GM19025 (cell line): ENCODE measurements around the gene IL18R1.

ENCODE experiments used
- ATAC-seq: cut with Tn5 transposase; IDR thresholded peaks from one replicate; pipeline ENCODE4 v1.9.1; 2021; ENCODE audit warnings: mild to moderate bottlenecking, low read depth, moderate library complexity; ENCODE audit not compliant: unreplicated experiment

IL18R1 gene

DNA sequence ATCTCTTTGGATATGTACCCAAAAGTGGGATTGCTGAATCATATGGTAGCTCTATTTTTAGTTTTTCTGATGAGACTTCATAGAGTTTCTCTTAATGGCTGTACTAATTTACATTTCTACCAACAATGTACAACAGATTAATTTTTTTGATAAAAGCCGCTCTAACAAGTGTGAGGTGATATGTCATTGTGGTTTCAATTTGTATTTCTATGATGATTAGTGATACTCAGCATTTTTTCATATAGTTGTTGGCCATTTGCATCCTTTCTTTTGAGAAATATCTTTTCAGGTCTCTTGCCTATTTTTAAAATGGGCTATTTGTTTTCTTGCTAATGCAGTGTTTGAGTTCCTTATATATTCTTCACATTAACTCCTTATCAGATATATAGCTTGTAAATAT is 71.7 kb downstream of the IL18R1 start:
- no peak for ATAC-seq

DNA sequence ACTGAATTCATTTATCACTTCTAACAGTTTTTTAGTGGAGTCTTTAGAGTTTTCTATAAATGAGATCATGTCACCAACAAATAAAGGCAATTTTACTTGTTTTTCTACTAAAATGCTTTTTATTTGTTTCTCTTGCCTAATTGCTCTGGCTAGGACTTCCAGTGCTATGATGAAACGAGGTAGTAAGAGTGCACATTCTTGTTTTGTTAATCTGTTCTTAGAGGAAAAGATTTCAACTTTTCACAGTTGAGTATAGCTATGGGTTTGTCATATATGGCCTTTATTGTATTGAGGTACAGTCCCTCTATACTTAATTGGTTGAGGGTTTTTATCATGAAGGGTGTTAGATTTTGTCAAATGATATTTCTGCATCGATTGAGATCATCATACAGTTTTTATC is 73.0 kb downstream of the IL18R1 start:
- no peak for ATAC-seq

- ATAC-seq, result no peak
Observed at GRCh38 chr2:102432386-102432785, 76.8 kb downstream of the IL18R1 start.

DNA sequence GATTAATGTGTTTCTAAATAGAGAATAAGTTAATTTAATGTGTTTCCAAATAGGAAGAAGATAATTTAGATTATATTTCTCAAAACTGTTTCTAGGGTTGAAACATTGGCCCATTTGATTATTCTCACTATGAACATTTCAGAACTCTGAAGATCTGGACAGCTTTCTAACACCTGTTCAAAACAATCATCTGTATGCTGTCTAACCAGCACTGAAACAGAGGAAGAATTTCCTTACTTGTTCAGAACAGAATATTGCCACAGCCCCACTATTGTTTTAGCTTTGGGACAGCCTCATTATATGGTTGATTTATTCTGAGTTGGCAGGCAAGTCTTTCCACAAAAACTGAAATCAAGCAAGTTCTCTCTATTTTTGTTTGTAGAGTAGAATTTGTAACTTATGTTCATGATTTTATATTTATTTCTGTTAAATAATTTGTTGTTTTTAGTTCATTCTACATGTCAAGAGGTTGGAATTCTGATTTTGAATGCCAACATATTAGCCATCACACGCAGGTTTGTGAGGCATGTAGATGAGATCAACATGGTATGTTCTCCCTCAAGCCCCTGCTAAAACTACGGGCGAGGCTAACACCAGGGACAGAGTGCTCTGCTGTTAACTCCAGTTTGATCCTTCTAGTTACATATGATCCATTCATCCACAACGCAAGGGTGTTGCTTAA is 78.5 kb downstream of the IL18R1 start:
- ATAC-seq, result no peak

DNA sequence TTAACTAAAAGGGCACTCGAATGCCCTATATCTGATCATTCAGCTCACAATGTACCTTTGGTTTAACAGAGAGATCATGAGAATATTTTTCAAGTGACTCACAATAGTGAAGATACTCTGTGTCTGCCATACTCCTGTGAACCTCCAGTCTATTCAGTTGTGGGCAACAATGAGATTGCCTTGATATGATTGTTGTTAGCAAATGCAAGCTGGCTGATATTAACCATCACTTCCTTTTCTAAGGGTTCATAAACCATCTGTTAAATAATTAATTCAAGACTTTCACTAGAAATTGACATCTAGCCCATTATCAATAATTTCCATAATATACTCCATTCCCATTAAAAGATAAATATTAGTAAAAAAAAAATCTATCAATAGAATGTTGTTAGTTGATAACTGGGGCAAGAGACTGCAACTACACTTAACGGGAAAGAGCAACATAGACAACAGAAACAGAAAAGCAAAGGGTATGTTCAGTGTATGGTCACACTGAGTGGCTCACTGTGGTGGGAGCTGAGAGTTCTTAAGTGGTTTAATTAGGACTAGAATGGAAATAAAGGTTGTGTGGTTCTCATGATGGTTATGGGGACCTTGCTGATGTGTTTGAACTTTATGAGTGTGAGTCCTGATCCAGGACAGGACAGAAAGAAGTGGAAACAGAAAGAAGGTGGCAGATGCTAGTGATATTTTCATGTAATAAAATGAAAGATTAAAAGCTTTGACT is 79.2 kb downstream of the IL18R1 start:
- no peak for ATAC-seq

GRCh38 chr2:102435741-102436140 is 80.1 kb downstream of the IL18R1 start:
- ATAC-seq, result no peak

- ATAC-seq, result no peak
Observed at GRCh38 chr2:102436323-102436722, 80.7 kb downstream of the IL18R1 start.

- no peak for ATAC-seq
Observed at GRCh38 chr2:102437122-102437521, 81.5 kb downstream of the IL18R1 start.

DNA sequence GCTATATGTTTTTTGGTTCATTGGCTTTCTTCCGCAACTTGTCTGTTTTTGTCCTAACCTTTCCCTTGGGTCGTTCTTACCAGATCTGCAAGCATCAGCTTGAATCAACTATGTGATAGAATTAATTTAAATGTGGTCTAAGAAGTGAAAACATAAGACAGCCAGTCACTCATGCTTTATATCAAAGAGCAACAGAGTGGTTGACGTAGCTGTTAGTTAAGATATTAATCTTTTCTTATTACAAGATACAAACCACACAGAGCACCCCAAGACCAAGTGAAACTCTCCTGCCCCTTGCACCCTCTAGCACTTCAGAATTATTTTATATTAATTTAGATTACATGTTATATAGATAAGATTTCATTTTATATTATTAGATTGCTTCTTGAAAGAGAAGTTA is 82.5 kb downstream of the IL18R1 start:
- ATAC-seq, result no peak

DNA sequence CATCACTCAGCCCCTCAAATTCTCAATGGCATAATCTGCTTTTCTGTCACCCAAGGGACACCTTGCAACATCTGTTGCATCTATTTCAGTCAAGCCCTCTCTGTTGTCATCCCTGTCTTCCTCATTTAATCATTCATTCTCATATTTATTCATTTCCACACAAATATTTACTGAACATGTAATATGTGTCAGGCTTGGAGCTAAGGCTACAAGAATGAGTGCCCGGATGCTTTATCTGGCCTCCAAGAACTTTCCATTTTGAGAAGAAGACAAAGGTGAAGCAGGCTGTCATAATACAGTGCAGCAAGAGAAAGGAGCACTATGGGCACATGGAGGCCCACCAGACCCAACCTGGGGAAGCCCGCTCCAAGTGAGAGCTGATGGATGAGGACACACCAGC is 83.0 kb downstream of the IL18R1 start:
- no peak for ATAC-seq

DNA sequence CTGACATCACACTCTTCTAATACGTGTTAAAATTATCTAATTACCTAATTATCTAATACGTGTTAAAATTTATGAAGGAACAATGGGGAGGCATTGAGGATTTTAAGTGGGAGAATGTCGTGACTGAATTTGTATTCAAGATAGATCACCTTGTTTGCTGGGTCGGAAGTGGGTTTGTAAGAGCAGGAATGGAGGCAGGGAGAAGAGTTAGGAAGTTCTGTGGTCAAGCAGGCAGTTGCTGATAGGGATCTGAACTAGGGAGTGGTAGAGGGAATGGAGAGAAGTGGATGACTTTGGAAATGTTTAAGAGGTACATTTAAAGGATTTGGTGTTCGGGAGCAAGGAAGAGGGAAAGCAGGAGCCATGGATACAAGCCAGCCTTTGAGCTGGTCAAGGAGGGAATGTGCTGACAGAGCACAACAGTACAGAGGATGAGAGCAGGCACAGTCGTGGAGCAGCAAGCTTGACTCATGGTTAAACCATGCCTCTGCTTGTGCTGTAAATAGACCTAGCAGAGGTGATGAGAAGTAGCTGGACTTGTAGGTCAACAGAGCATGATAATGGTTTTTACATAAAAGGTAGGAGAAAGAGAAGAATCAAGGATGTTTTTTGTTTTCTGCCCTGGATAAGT is 83.6 kb downstream of the IL18R1 start:
- no peak for ATAC-seq

- no peak for ATAC-seq
Observed at GRCh38 chr2:102442967-102443828, 87.6 kb downstream of the IL18R1 start.

GRCh38 chr2:102444233-102444632 is 88.6 kb downstream of the IL18R1 start:
- ATAC-seq, result no peak

DNA sequence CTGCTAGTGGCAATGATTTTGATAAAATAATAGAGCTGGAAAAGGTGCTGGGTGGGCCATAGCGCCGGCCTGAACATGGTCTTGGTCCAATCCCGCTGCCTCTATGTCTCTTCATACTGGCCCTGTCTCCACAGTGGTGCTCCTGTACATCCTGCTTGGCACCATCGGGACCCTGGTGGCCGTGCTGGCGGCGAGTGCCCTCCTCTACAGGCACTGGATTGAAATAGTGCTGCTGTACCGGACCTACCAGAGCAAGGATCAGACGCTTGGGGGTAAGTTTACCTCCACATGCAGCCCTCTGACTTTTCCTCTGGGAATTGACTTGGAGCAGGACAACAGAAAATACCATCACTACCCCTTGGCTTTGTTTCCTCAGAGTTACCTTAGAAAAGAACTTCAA is 91.3 kb downstream of the IL18R1 start:
- no peak for ATAC-seq
